Measurements from ENCODE around the gene LAMB2.

LAMB2 gene

DNA sequence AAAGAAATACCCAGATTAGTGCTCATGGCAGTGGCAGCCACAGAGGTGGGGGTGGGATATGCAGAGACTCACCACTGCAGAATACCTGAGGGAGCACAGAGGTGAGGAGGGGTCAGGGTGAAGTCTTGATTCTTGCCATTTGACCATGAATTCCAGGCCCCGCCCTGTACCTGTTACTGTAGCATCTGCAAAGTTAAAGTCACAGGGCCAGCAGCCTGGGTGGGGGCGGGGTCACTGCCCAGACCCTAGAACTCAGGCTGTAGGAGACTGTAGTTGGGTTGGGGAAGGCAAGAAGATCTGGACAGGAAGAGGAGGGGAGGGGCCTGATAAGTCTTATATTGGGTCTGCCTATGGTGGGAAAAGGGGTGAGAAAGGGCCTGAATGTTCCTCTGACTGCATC lies 18.8 kb upstream of the LAMB2 start:
- DNase-seq (ENCODE audit: low spot score): no peak
- CTCF ChIA-PET: no interaction called here
- no peak for TF ChIP-seq CTCF (conservative IDR thresholded peaks at IDR 0.05; ENCODE audit: low read depth)
- no peak overlapping the region for H3K27ac ChIP-seq
- POLR2A ChIA-PET (ENCODE audit: low non-redundant PET): no interaction called here

DNA sequence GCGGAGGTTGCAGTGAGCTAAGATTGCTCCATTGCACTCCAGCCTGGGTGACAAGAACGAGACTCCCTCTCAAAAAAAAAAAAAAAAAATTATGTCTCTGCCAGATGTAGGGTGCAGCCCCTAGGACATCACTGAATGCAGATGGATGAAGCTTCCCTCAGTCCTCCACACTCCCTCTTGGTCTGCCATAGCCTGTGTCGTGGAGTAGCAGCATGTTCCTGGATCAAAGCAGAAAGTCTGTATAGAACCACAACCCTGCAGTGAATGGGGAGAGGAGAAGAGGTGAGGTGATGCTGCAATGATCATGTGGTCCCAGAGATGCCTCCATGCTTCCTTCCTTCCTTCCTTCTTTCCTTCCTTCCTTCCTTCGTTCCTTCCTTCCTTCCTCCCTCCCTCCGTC lies 15.3 kb upstream of the LAMB2 start:
- ChIA-PET CTCF (no interaction called here), POLR2A (ENCODE audit: low non-redundant PET) (interaction anchor here (0.7 kb wide), 1 partner anchor 39 kb away, joined by 3 read pairs; no protein-coding TSS in a partner anchor)

GRCh38 chr3:49140080-49140479 lies 7.2 kb upstream of the LAMB2 start:
- ChIA-PET POLR2A (ENCODE audit: low non-redundant PET) (no interaction called here), CTCF (no interaction called here)
- no peak overlapping the region for H3K27ac ChIP-seq
- no peak for DNase-seq (ENCODE audit: low spot score)
- TF ChIP-seq CTCF (conservative IDR thresholded peaks at IDR 0.05; ENCODE audit: low read depth): no peak

More for the DNA sequence above, 15.3 kb upstream of the LAMB2 start:
- no peak for TF ChIP-seq CTCF (conservative IDR thresholded peaks at IDR 0.05; ENCODE audit: low read depth)
- no peak for DNase-seq (ENCODE audit: low spot score)
- H3K27ac ChIP-seq: no peak overlapping the region

DNA sequence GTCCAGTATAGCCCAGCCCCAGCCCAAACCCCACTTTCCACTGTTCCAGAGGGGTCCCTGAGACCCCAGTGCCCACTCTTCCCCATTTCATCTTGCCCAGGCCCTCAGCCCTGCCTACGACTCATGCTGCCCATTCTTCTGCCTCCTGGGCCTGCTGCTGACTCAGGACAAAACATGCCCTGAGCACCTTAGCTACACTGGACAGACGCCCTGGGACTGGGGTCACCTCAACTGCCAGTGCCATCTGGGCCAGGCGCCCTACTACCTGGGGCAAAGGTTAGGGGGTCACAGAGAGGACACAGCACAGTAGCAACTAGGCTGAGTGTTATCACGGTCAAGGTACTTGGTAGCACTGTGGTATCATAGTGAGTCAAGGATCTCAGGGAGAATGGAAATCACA lies 2.6 kb upstream of the LAMB2 start:
- H3K27ac ChIP-seq: peak overlapping the region; percentile 25; the same call in 1 of the 2 replicates
- ChIA-PET CTCF (no interaction called here), POLR2A (ENCODE audit: low non-redundant PET) (no interaction called here)
- TF ChIP-seq CTCF (conservative IDR thresholded peaks at IDR 0.05; ENCODE audit: low read depth): no peak
- DNase-seq (ENCODE audit: low spot score): no peak

GRCh38 chr3:49134471-49135265 lies 1.8 kb upstream of the LAMB2 start:
- ChIA-PET POLR2A (ENCODE audit: low non-redundant PET) (no interaction called here), CTCF (no interaction called here)
- TF ChIP-seq CTCF (conservative IDR thresholded peaks at IDR 0.05; ENCODE audit: low read depth): no peak
- H3K27ac ChIP-seq: peak overlapping the region; percentile 25; the same call in 1 of the 2 replicates
- DNase-seq (ENCODE audit: low spot score): no peak

DNA sequence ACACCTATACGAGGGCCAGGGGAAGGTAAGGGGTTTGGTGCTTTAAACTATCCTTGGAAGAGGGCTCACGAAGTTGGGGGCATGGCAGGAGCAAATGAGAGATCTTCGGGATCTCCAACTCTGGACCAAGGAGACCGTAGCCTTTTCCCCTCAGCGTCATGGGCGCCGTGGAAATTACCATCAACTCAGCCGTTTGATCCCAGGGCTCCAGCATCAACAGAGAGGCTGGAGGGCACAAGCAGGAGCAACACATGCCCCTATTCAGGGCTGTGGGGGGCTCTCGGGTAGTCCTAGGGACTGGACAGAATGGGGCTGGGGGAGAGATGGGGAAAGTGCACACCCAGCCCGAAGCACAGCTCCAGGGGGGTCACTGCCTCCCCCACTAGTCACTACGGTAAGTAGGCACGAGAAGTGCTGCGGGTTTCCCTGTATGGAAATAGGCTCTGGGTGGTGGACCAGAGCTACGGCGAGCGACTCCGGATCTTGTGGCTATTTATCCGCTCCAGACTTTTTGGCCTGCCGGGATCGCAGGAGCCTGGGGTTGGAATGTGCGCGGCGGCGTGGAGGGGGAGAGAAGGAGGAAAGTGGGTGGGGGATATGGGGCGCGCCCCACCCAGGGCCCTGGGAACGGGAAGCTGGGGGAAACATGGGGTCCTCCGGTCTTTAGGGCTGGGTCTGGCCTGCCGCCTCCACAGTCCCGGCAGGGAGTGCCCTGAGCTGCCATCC lies 539 bp upstream of the LAMB2 start:
- peak overlapping the region; percentile 63 for H3K27ac ChIP-seq
- CTCF ChIA-PET: interaction anchor here (0.7 kb wide), 1 partner anchor 835 kb away, joined by 4 read pairs; no protein-coding TSS in a partner anchor
- POLR2A ChIA-PET (ENCODE audit: low non-redundant PET): no interaction called here
- DNase-seq (ENCODE audit: low spot score): peak; percentile 60
- TF ChIP-seq CTCF (conservative IDR thresholded peaks at IDR 0.05; ENCODE audit: low read depth): no peak

All from RWPE1 (cell line).